ENCODE data around the gene PARP16.
A peak's percentile ranks its signal among the peaks of the same experiment; 100 is the strongest.
"Not testable (repeated sequence)": the region's sequence is repeated elsewhere in the genome, so short reads cannot be mapped to it uniquely, and the experiment has no call there.

Gene PARP16

DNA sequence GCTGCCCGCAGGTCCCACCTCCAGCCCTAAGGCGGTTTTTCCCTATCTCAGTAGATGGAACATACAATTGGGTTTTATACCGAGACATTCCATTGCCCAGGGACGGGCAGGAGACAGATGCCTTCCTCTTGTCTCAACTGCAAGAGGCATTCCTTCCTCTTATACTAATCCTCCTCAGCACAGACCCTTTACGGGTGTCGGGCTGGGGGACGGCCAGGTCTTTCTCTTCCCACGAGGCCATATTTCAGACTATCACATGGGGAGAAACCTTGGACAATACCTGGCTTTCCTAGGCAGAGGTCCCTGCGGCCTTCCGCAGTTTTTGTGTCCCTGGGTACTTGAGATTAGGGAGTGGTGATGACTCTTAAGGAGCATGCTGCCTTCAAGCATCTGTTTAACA, 59.8 kb downstream of the PARP16 start:
- DNase-seq: not testable (repeated sequence)

DNA sequence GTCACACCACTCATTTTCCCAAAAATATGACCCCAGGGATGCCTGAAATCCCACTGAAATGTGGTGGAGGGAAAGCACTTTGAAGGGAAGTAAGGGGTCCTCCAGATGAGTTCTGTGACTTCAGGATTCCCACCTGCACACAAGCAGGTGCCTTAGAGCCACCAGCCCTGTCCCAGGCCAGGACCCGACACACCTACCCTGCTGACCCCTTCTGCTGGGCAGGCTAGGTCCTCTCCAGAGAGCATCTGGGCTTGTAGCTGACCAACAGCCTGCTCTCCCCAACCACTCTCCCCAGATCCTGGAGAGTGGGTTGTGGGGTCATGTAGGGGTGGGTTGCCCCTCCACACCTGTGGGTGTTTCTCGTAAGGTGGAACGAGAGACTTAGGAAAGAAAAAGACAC, 60.5 kb downstream of the PARP16 start:
- no peak for DNase-seq

DNA sequence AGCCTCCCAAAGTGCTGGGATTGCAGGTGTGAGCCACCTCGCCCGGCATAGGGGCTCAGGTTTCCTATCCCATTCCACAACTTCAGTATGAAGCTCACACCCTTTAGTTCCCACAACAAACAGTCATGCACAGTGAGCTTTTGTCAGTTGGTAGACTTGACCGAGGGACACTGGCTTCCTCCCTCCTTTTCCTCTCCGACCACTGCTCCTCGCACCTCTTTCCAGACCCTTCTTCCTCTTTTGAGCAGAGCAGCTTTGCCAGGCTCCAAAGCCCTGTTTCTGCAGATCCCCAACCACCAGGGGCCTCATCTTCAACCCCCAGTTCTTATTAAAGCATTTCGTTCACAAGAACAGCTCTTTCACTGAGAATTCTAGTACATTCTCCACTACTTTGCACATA, 62.7 kb downstream of the PARP16 start:
- DNase-seq: no peak

DNA sequence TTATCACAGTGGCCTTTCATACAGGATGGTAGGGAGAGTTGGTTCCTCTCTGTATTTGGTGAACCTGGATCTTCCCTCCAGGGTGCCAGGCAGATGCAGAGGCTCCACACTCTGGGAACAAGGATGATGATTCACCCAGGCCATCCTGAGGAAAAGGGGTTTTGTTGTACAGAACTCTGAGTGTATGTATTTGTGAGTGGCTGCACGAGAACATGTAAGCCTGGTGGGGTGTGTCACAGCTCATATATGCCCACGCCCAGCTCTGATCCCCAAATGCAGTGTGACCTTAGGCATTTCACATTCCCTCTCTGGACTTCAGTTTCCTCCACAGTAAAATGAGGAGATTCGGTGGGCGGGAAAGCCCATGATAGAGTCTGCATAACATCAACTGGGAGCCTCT, 63.8 kb downstream of the PARP16 start:
- DNase-seq: no peak

DNA sequence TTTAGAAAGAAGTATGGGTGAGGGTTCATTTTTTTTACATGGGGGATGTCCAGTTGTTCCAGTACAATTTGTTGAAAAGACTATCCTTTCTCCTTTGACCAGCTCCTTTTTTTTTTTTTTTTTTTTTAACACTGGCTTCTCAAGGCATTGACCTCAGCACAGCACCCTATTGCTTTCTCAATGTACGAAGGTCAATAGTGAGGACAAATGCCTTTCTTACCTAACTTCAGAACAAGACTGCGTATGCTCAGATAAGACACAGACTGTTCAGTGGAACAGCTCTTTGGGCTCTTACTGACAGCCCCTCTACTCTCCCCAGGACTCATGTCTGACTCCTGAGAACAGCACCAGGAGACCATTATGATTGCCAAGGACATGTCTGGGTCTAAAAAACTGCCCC, 65.0 kb downstream of the PARP16 start:
- no peak for DNase-seq

DNA sequence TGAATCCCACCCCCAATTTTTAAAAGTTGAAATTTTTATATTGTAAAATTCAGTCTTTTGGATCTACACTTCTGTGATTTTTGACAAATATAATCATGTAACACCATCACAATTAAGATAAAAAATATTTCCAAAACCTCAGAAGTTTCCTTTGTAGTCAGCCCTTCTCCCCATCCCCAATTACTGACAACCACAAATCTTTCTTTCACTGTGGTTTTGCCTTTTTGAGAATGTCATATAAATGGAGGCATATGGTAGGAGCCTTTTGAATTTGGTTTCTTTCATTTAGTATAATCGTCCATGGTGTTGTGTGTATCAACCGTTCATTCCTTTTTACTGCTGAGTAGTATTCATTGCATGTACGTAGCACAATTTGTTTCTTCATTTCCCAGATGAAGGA, 67.5 kb downstream of the PARP16 start:
- DNase-seq: no peak

DNA sequence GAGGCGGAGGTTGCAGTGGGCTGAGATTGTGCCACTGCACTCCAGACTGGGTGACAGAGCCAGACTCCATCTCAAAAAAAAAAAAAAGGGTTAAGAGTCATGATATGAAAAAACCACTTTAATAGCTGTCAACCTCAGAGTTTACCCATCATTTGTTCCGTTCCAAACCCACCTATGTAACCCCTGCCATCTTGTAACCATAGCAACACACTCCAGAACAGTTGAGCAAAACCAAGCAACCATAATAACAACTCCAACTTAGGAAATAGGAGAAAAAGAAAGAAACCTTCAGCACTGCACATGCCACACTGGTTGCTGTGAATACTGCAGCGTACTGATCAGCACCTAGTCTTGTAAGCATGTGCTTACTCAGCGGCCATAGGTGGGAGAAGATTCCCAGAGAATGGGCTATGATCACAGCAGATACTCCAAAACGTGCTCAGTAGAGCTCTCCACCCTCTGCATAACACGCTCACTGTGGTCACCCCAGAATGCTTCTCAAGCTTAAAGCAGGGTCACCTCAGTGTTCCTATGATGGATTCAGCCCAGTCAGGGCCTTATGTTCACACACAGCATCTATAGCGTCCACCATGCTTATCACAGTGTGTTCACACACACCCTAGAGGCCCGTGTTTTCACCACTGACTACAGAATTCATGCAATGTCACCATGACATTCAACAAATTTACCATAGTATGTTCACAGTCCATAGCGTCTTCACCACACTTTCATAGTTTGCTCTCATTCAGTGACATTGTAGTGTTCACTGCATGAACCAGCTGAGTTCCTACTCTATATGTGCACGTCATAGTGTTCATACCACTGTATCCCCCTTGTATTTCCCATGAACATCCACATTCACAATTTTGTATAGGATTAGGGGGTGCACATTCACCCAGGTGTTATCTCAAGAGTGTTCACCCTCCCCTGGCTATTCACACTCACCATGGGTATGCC, 68.9 kb downstream of the PARP16 start:
- no peak for DNase-seq

DNA sequence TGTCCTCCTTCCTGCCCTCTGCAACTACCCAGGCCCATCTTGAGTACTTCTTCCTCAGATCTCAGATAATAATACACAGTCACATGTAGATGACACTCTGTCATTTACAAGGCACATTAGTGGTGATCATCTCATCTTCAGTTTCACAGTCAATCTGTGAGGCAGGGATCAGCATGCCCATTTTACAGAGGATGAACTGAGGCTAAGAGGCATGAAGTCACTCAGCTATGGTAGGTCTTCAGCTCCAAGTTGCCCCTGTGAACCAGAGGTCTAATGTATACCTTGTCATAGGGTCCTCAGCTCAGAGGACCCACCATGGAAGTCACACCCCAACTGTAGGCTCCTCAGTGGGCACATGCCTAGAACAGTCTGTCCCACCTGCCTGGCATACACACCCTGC, 71.2 kb downstream of the PARP16 start:
- no peak for DNase-seq

DNA sequence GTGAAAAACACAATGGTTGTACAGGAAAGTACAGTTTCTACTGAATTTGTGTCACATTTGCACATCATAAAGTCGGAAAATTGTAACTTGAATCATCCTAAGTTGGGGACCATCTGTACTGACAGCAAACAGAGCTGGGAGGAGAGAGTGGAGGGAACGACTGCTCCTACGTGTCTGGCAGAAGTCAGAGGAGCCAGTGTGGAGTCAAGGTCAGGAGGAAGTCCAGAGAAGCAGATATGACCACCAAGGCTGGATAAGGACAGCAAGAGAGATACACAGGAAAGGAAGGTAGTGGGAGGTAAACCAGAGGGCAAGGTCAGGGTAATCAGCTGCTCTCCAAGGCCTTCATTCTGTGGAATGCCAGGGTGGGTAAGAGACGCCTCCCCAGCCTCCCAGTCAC, 72.7 kb downstream of the PARP16 start:
- no peak for DNase-seq

DNA sequence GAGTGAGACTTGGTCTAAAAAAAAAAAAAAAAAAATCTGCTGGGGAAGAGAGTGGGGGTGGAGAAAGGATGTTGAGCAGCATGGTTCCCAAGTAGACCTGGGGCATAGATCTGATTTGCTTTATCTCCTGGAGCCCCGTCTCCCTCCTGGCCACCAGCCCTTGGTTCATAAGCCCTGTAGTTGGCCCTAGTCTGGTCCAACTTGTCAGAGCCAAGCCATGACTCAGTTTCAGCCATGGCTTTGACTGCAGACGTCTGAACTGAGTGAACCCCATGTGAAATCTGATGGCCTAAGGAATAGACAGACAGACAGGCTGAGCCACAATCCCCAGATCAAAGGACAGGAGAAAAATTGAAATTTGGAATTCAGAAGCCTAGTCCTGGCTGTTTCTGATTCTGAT, 73.4 kb downstream of the PARP16 start:
- no peak for DNase-seq

DNA sequence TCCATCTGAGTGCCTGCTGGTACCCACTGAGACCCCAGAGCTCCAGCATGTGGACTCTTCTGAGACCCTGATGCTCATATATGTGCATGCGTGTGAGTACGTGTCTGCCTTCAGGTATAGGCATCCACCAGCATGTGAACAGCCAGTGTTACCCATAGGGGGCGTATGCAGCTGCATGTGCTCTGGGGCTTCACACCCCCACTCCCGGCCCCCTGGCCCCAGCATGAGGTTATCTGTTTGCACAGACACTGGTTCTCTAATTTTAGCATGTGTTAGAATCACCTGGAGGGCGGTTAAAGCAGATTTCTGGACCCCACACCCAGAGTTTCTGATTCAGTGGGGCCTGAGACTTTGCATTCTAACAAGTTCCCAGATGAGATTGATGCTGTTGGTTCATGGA, 74.6 kb downstream of the PARP16 start:
- DNase-seq: no peak

DNA sequence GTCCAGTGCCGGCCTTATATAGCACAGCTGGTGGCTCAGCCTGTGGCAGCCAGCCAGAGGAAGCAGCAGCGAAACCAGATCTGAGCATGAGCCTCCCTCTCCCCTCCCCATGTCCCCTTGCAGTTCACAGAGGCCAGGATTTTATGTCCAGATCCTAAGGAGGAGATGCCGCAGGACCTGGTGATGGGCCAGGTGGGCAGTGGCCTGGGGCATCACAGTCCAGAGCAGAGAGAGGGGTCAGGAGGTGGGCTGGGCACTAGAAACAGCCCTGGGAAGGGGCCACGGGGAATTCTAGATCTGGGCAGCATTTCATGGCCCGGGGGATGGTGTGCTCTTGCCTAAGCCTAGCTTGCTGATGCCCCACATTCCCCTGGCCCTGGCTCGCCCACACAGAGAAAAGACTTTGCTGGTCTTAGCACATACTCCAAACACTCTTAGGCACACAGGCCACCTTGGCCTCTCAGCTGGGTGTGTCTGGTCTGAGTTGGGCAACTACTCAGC, 75.2 kb downstream of the PARP16 start:
- DNase-seq: peak; percentile 82

DNA sequence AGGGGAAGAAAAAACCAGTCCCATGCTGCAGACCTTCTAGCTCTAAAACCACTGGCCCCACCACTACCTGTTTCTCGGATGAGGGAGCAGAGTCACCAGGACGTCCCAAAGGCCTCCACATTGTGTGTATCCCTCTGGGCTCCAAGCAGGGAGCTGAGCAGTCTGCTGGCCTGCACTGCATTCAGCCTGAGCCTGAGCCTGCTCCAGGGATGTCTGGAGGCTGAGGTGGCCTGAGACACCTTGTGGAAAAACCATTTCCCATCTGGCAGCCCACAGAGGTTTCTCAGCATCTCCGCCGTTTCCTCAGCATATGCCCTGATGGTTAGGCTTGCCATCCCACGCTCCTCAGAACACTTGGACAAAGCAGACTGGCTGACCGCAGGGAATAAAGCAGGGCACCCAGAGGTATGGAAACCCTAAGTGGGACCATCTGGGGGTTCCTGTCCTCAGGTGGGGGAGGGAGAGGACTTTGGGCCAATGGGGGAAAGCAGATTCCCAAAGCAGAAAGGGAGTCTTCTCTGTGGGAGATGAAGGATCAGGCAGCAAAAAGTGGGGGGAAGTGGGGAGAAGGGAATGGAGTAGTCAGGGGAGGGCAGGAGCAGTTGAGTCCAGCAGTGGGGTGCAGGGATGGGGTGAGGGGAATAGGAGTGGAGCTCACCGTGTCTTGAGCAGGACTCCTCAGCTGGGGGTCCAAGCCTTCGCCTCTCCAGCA, 75.8 kb downstream of the PARP16 start, which contains the start of gene CILP:
Gene CILP (minus strand): TSS at position 704 of the 712 bp plus-strand sequence. CDS start 1,718 bp downstream, outside the sequence.
- DNase-seq: peak; percentile 56

DNA sequence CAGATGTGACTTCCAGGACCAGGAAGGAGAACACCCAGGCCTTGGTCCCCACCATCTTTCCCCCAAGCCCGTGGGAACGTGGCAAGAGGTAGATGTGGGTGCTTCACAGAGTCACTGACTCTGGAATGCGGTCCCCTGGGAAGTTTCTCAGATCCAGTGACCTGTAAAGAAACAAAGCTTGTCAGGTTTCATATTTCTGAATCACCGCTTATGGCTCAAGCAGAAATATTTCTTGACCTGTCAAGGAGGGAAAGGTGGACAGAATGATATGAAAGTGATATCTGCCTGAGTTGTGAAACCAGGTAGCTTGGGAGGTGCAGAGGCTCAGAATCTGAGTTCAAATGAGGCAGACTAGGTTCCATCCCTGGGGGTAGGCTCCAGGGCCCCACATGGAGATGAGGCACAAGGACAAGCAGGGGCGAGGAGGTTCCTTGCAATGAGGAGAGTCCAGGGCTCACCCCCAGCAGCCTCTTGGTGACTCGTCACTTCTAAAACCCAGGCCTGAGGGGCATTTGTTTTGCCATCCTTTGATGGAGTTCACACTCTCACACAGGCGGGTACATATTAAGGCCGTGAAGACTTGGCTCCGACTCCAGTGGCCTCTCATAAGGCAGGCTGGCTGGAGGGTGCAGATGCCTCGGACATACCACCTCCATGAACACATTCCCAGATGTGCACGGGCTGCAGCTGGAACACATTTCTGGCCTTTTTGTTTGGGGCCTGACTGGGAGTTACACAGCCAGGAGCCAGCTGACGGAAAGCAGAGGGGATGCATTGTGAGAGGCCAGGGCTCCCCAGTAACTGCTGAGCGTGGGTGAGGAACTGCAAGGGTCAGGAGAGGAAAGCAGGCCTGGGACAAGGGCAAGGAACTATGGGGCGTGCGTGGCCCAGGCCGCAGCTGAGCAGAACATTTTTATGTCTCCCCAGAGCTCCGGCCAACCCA, 76.7 kb downstream of the PARP16 start:
- peak; percentile 69 for DNase-seq

DNA sequence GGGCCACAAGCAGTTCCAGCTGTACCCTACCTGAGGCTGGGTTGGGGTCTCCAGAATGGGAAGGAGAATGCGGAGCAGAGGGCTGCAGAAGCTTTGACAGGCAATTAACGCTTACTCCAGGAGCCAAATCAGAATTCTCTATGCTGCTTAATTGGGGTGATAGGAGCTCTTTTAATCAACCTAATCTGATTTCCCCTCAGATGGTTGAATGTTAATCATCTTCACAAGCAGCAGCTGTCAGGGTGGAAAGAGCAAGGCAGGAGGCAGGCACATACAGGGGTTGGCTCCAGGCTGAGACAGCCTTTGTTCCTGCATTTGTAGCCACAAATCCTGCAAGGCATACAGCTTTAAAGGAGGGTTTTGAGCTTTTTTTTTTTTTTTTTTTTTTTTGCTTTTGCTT, 78.0 kb downstream of the PARP16 start:
- DNase-seq: no peak
